Activated CD4-positive, alpha-beta memory T cell treated with anti-CD3 and anti-CD28 coated beads for 36 hours (primary cell): ENCODE measurements around the gene SNX21. TPM values are rescaled to one million over a fixed set of nuclear protein-coding genes. Genes with fewer than 3 reads are reported as not detected.

ENCODE experiments used
- CTCF ChIA-PET: fragments of 350-600 bp; sonication (Branson Sonifier 250); formaldehyde crosslinking; loops from one replicate; lab custom pipeline; 2021; ENCODE audit warnings: antibody characterized with exemption, inconsistent platforms; lab: Charles Lee
- POLR2A ChIA-PET: fragments of 350-600 bp; sonication (Branson Sonifier 250); formaldehyde crosslinking; loops from one replicate; lab custom pipeline; 2021; ENCODE audit warnings: antibody characterized with exemption; lab: Charles Lee
- DNase-seq: peaks from one replicate; pipeline ENCODE4 v3.0.0-alpha.2; 2020
- H3K27ac Mint-ChIP-seq: one replicate; pipeline ENCODE4 v1.8.0; 2021; ENCODE audit warnings: mixed read lengths
- H3K27me3 Mint-ChIP-seq: one replicate; pipeline ENCODE4 v1.8.0; 2021; ENCODE audit warnings: mixed read lengths
- H3K36me3 Mint-ChIP-seq: one replicate; pipeline ENCODE4 v1.8.0; 2021; ENCODE audit warnings: mixed read lengths
- H3K4me1 Mint-ChIP-seq: one replicate; pipeline ENCODE4 v1.8.0; 2021; ENCODE audit warnings: low read depth, mixed read lengths
- H3K4me3 Mint-ChIP-seq: one replicate; pipeline ENCODE4 v1.8.0; 2021; ENCODE audit warnings: mild to moderate bottlenecking, mixed read lengths
- H3K9me3 Mint-ChIP-seq: one replicate; pipeline ENCODE4 v1.8.0; 2021; ENCODE audit warnings: mixed read lengths
- intact Hi-C: fragments of 100-400 bp; cut with micrococcal nuclease; formaldehyde crosslinking; loops from one replicate; pipeline ENCODE4 v1.15.1; 2023
- total RNA-seq, 2 experiments: library from RNA; stranded (reverse); gene quantifications; one replicate each; pipeline ENCODE4 v1.2.3, GENCODE V29; 2021

Gene SNX21
- total RNA-seq, 2 experiments from 2014 or later: 1.8 to 2.2 TPM

DNA sequence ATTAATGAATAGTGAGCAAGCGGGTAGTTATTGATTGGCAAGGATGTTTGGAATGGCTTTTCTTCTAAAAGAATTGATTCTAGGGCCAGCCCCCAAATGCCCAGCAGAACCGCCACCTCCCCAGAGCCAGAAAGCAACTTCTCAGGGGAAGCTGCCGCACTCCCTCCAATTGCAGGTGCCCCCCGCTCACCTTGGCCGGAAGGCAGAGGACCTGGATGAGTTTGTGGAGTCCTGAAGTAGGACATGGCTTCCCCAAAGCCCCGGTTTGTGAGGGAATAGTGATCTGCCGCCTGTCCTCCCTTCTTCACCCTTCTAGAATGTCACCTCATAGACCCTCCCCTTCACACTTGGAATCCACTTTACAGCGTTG lies 53.7 kb downstream of the SNX21 start, which contains the start of gene SPATA25:
Gene SPATA25, minus strand, starts transcription at position 277 of the 370 bp plus-strand sequence. Its CDS starts 32 bp downstream, at position 245.
- no peaks in the 10 kb centered on the region for H3K27me3 Mint-ChIP-seq
- no peaks in the 10 kb centered on the region for H3K9me3 Mint-ChIP-seq
- no peak within 1 kb of the TSS for H3K27ac Mint-ChIP-seq
- CTCF ChIA-PET: no interaction called here
- no peak within 1 kb of the TSS for H3K4me3 Mint-ChIP-seq
- DNase-seq: no peak
- peaks cover 16% of the 10 kb centered on the region for H3K36me3 Mint-ChIP-seq
- peaks cover 43% of the 10 kb centered on the region for H3K4me1 Mint-ChIP-seq
- POLR2A ChIA-PET: no interaction called here
- intact Hi-C loops: loop anchor here (5.0 to 10.0 kb wide), 2 partner anchors 53 to 95 kb away; partner anchors contain the start of genes DNTTIP1, SNX21 and WFDC3

DNA sequence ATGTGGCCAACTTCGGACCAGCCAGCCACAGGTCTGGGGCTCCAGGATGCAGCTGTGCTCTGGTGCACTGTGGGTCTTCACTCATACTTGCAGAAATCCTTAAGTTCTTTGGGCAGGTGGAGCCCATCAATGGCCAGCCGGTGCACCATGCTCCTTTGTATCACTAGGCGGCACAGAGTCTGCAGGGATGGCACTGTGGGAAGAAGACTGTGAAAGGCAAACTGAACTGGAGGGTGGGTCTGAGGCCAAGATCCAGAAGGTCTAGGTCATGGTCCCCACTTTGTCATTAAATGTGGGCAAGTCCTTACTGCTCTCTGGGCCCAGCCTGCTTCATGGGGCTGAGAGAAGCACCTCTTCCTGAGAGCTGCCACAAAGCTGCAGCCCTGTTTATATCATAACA lies 55.1 kb downstream of the SNX21 start:
- Mint-ChIP-seq H3K4me3 (no peak overlapping the region), H3K4me1 (peaks cover 45% of the 10 kb centered on the region), H3K27ac (no peak overlapping the region), H3K27me3 (no peaks in the 10 kb centered on the region), H3K9me3 (no peaks in the 10 kb centered on the region), H3K36me3 (peaks cover 8% of the 10 kb centered on the region)
- POLR2A ChIA-PET: interaction anchor here (0.6 kb wide), 1 partner anchor 9 kb away, joined by 3 read pairs; no protein-coding TSS in a partner anchor
- CTCF ChIA-PET: no interaction called here
- DNase-seq: no peak
- intact Hi-C loops: loop anchor here (5.0 to 10.0 kb wide), 2 partner anchors 54 to 96 kb away; partner anchors contain the start of genes DNTTIP1, SNX21 and WFDC3

DNA sequence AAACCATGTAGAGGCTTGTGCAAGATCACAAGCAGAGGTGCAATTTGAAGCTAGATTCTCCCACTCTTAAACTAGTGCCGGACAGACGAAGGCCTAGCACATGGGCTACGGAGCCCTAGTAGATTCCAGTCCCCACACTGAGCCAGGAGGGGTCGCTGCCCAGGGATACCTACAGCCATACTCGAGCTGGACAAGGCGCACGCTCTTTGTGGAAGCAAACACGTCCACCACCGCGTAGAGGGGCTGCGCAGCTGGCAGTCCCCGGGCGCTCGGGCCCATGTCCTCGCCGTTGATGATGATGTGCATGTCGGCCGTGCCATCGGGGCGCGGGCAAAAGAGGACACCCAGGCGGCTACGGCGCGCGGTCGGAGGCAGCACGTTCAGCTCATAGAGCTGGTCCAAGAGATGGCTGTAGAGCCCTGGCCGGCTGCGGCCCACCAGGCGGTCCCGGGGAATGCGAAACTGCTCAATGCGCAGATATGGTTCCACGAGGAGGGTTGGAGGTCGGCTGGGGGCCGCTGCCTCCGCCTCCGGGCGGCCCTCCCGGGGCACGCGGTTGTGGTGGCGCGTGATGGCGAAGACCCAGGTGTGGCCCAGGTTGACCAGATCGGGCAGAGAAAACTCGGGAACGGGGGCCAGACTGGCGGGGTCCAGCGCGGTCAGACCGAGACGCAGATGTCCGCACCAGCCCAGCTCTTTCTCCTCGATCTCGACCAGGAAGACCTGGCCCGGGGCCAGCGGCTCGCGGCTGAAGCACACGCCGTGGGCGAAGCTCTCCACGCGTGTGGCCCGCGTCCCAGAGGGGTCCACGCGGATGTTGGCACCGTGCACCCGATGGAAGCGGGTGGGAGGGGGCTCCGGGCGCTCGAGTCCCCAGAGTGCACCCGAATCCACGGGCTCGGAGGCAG lies 56.7 kb downstream of the SNX21 start:
- H3K4me1 Mint-ChIP-seq: peaks cover 36% of the 10 kb centered on the region
- H3K36me3 Mint-ChIP-seq: peaks cover 6% of the 10 kb centered on the region
- intact Hi-C loops: loop anchor here (1.0 to 2.0 kb wide), 3 partner anchors 33 to 82 kb away; partner anchors contain the start of genes ACOT8, PCIF1, ZNF335 and ZSWIM3
- no peaks in the 10 kb centered on the region for H3K27me3 Mint-ChIP-seq
- DNase-seq: peak; percentile 70
- H3K27ac Mint-ChIP-seq: peak overlapping the region; percentile 38
- ChIA-PET CTCF (interaction anchor here (0.7 to 1.9 kb wide), 10 partner anchors 9 to 91 kb away, joined by 3 to 13 read pairs (median 4); partner anchors contain the start of genes ZNF335 and ZSWIM1), POLR2A (interaction anchor here (0.7 to 4.5 kb wide), 9 partner anchors 8 to 75 kb away, joined by 3 to 23 read pairs (median 5); partner anchors contain the start of genes ACOT8, PCIF1, ZSWIM1 and ZSWIM3)
- H3K4me3 Mint-ChIP-seq: peak overlapping the region; percentile 85
- H3K9me3 Mint-ChIP-seq: no peaks in the 10 kb centered on the region

DNA sequence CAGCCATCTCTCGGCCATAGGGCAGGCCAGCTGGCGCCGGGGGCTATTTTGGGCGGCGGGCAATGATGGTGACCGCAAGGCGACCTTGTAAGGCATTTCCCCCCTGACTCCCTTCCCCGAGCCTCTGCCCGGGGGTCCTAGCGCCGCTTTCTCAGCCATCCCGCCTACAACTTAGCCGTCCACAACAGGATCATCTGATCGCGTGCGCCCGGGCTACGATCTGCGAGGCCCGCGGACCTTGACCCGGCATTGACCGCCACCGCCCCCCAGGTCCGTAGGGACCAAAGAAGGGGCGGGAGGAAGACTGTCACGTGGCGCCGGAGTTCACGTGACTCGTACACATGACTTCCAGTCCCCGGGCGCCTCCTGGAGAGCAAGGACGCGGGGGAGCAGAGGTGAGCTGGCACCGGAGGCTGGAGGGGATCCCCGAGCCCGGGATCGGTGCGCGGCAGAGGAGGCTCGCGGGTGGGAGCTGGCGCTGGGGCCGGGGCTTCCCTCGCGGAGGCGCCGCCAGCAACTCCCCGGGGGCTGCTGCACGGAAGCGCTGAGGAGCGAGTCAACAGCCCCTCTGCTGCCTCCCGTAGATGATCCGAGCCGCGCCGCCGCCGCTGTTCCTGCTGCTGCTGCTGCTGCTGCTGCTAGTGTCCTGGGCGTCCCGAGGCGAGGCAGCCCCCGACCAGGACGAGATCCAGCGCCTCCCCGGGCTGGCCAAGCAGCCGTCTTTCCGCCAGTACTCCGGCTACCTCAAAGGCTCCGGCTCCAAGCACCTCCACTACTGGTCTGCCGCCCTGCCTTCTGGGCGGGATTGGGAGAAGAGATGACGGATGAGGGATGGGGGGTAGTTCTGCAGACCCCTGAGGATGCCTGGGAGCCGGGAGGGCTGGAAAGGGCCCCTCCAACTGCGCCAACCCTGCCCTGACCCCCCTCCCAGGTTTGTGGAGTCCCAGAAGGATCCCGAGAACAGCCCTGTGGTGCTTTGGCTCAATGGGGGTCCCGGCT lies 57.7 kb downstream of the SNX21 start, which contains the start of the genes CTSA and NEURL2:
Gene CTSA, plus strand, starts transcription at position 351 of the 999 bp plus-strand sequence. Its CDS starts 234 bp downstream, at position 585.
Gene NEURL2, minus strand, starts transcription at position 224 of the 999 bp plus-strand sequence. Its CDS starts 217 bp downstream, at position 7.
- H3K9me3 Mint-ChIP-seq: no peaks in the 10 kb centered on the region
- H3K36me3 Mint-ChIP-seq: peaks cover 6% of the 10 kb centered on the region
- DNase-seq: peak; percentile 92
- H3K27ac Mint-ChIP-seq: peak within 1 kb of the TSS; percentile 81
- H3K4me3 Mint-ChIP-seq: peak within 1 kb of the TSS; percentile 85
- peaks cover 32% of the 10 kb centered on the region for H3K4me1 Mint-ChIP-seq
- H3K27me3 Mint-ChIP-seq: no peaks in the 10 kb centered on the region
- CTCF ChIA-PET: interaction anchor here (1.0 to 1.9 kb wide), 7 partner anchors 9 to 92 kb away, joined by 3 to 13 read pairs (median 4); partner anchors contain the start of genes ZNF335 and ZSWIM1
- intact Hi-C loops: loop anchor here (1.0 to 2.0 kb wide), 4 partner anchors 10 to 82 kb away; partner anchors contain the start of genes ACOT8, PCIF1, ZNF335 and ZSWIM1
- POLR2A ChIA-PET: interaction anchor here (0.9 to 4.5 kb wide), 8 partner anchors 9 to 78 kb away, joined by 3 to 23 read pairs (median 5); partner anchors contain the start of genes ACOT8, PCIF1, UBE2C and ZSWIM1

DNA sequence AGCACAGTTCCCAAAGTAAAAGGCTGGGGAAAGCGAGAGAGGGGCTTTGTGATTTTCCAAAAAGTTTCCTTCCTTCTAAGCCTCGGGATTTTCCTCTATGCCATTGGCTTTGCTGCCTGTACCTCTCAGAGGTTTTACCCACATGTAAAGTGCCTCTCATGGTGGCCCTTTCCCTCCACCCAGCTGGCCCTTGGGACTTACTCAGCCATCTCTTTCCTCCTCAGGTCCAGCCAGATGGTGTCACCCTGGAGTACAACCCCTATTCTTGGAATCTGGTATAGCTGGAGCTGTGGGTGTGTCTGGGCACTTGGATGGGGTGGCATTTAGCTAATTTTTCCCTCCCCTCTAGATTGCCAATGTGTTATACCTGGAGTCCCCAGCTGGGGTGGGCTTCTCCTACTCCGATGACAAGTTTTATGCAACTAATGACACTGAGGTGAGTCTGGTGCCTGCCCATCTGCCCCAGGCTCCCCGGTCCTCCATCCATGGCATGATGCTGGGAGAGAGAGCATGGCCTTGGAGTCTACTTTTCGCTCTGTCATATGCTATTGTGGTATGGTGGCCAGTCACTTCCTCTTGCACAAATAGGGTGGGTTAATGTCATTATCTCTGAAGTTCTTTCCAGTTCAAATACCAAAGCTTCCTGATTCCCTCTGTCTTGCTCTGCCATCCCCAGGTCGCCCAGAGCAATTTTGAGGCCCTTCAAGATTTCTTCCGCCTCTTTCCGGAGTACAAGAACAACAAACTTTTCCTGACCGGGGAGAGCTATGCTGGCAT lies 58.6 kb downstream of the SNX21 start:
- Mint-ChIP-seq H3K27ac (peak overlapping the region; percentile 74), H3K36me3 (peaks cover 8% of the 10 kb centered on the region), H3K27me3 (no peaks in the 10 kb centered on the region), H3K4me1 (peaks cover 31% of the 10 kb centered on the region), H3K9me3 (no peaks in the 10 kb centered on the region), H3K4me3 (peak overlapping the region; percentile 85)
- intact Hi-C loops: loop anchor here (2.0 kb wide), 1 partner anchor 19 kb away; no protein-coding TSS in a partner anchor
- POLR2A ChIA-PET: interaction anchor here (1.8 to 4.5 kb wide), 3 partner anchors 35 to 79 kb away, joined by 4 to 23 read pairs (median 13); partner anchors contain the start of genes ACOT8, PCIF1, UBE2C and ZSWIM3
- CTCF ChIA-PET: interaction anchor here (1.0 to 1.9 kb wide), 5 partner anchors 10 to 93 kb away, joined by 3 to 6 read pairs (median 4); no protein-coding TSS in a partner anchor
- no peak for DNase-seq

Other genes starting within 250 kb of the SNX21 start
- not detected for gene WFDC10A, start 204.1 kb upstream of the SNX21 start, total RNA-seq
- not detected for gene WFDC9, start 202.5 kb upstream of the SNX21 start, total RNA-seq
- gene WFDC11, start 163.6 kb upstream of the SNX21 start, total RNA-seq: not detected
- not detected for gene WFDC13, start 131.8 kb upstream of the SNX21 start, total RNA-seq
- gene WFDC10B, start 128.8 kb upstream of the SNX21 start, total RNA-seq: not detected
- not detected for gene SPINT4, start 111.5 kb upstream of the SNX21 start, total RNA-seq
- gene WFDC3, start 41.9 kb upstream of the SNX21 start, total RNA-seq: not detected
- gene DNTTIP1, start 41.8 kb upstream of the SNX21 start, total RNA-seq: 10 to 100 TPM; 24.9 to 27.0 TPM
- 100 to 1,000 TPM; 192 to 196 TPM for gene UBE2C, start 21.2 kb upstream of the SNX21 start, total RNA-seq
- gene TNNC2, start 6.5 kb upstream of the SNX21 start, total RNA-seq: not detected
- 10 to 100 TPM; 25.5 to 29.0 TPM for gene ACOT8, start 23.6 kb downstream of the SNX21 start, total RNA-seq
- 1 to 10 TPM; 4.7 TPM for gene ZSWIM3, start 23.8 kb downstream of the SNX21 start, total RNA-seq
- 1 to 10 TPM; 7.7 to 8.1 TPM for gene ZSWIM1, start 47.4 kb downstream of the SNX21 start, total RNA-seq
- under 1 TPM; 0.50 to 0.63 TPM for gene SPATA25, start 53.8 kb downstream of the SNX21 start, total RNA-seq
- 1 to 10 TPM; 2.3 to 2.5 TPM for gene NEURL2, start 57.4 kb downstream of the SNX21 start, total RNA-seq
- gene CTSA, start 57.5 kb downstream of the SNX21 start, total RNA-seq: 10 to 100 TPM; 49.8 to 54.8 TPM
- 1 to 10 TPM; 9.4 to 9.5 TPM for gene PLTP, start 78.4 kb downstream of the SNX21 start, total RNA-seq
- 10 to 100 TPM; 29.9 to 33.0 TPM for gene PCIF1, start 100.9 kb downstream of the SNX21 start, total RNA-seq
- 10 to 100 TPM; 24.1 to 26.0 TPM for gene ZNF335, start 138.4 kb downstream of the SNX21 start, total RNA-seq
- under 1 TPM; 0.10 to 0.12 TPM for gene MMP9, start 175.1 kb downstream of the SNX21 start, total RNA-seq
- under 1 TPM in 1 of 2 experiments, not detected in 1; 0.97 TPM for gene SLC12A5, start 195.4 kb downstream of the SNX21 start, total RNA-seq